ENCODE results near the gene WNT3.

The WNT3 gene

DNA sequence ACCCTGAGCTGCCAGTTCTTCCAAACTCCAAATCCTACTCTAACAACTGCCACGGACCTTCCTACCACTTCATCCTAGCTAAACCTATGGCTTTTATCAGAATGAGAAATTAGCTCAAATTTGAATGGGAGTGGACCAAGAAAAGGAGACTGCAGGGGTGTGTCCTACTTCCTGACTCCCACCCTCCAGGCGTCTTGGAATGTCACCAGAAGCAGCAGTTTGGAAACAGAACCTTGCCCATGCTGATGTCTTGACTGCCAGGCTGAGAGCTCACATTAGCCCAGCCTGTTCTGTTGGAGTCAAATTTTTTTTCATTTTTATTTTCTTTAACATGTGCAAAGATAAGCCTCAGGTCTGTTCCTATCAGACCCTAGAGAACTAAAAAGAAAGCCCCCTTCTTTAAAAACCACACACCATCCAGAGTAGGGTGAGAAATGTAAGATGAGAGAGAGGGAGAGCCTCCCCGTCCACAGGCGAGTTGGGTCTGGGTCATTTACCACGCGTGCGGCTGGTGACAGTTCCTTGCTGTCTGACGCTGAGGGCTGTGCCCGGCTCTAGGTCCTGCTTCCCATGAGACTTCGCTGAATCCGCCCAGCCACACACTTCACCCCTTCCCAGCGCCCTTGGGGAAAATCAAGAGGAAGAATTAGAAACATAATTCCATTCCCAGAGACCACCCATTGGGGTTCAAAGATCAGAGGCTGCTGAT lies 54.3 kb downstream of the WNT3 start:
- H3K4ac ChIP-seq (ENCODE audit: low read depth in 1 of 2, low read length in 2 of 2) = no peak overlapping the region
- H4K91ac ChIP-seq (ENCODE audit: low read length) = no peak overlapping the region
- no peak overlapping the region for H2AK5ac ChIP-seq (ENCODE audit: low read length, severe bottlenecking)

DNA sequence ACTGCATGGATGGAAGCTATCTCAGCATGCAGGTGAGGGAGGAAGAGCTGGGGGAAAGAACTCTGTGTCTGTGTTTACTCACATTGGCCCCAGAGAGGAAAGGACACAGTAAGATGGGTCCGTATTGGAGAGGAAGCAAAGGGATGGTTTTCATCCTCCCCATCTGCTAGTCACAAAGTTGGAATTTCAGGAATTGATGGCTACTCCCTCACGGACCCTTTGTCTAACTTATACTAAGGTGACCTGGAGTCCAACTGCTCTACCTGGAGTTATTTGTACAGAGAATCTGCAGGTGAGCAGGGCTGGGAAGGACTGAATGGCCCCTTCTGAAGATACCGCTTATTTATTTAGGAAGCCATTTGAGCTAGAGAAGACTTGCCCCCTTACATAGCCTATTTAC lies 55.1 kb downstream of the WNT3 start:
- H2BK120ac ChIP-seq (ENCODE audit: low read depth, low read length) = no peak overlapping the region
- H2AK5ac ChIP-seq (ENCODE audit: low read length, severe bottlenecking) = no peak overlapping the region
- H3K27me3 ChIP-seq (ENCODE audit: control insufficient read depth in 1 of 2, insufficient read depth in 1 of 2, low read length in 2 of 2) = no peaks in the 10 kb centered on the region
- H3K79me1 ChIP-seq (replicated peaks; ENCODE audit: low read length, poor library complexity, severe bottlenecking) = peaks cover 3% of the 10 kb centered on the region
- H3K14ac ChIP-seq (ENCODE audit: low read length in 2 of 2) = no peak overlapping the region
- H2BK5ac ChIP-seq (ENCODE audit: low read depth, low read length, poor library complexity, severe bottlenecking) = no peak overlapping the region
- no peak overlapping the region for H4K8ac ChIP-seq (ENCODE audit: low read length)
- no peak overlapping the region for H3K23ac ChIP-seq (ENCODE audit: low read length in 2 of 2)
- H2BK15ac ChIP-seq (ENCODE audit: low read depth, poor library complexity, severe bottlenecking) = no peak overlapping the region
- H3K4me3 ChIP-seq (ENCODE audit: insufficient read depth in 1 of 2, low read depth in 1 of 2, low read length in 2 of 2) = no peak overlapping the region
- no peak for DNase-seq
- H3K4me2 ChIP-seq (ENCODE audit: low read length, poor library complexity, severe bottlenecking) = no peak overlapping the region
- no peaks in the 10 kb centered on the region for H3K9me3 ChIP-seq (ENCODE audit: control insufficient read depth, low read length)
- no peak overlapping the region for H2AFZ ChIP-seq (ENCODE audit: low read depth, low read length)
- no peak overlapping the region for H2BK12ac ChIP-seq (ENCODE audit: low read length in 2 of 2)
- no peak overlapping the region for H4K91ac ChIP-seq (ENCODE audit: low read length)
- no peak overlapping the region for H3K27ac ChIP-seq (ENCODE audit: low read length, poor library complexity, severe bottlenecking)
- no peak overlapping the region for H3K9ac ChIP-seq (ENCODE audit: low read length)
- H3K36me3 ChIP-seq (ENCODE audit: control insufficient read depth in 1 of 2, insufficient read depth in 2 of 2, low read depth in 1 of 2, low read length in 2 of 2) = peaks cover 12 to 14% of the 10 kb centered on the region in 2 experiments
- H3K4ac ChIP-seq (ENCODE audit: low read depth in 1 of 2, low read length in 2 of 2) = no peak overlapping the region
- H3K18ac ChIP-seq (ENCODE audit: low read depth in 1 of 2, low read length in 2 of 2) = no peak overlapping the region
- WGBS = 90% methylated on average over 2 of the region's 3 CpGs
- peaks cover 9% of the 10 kb centered on the region for H3K4me1 ChIP-seq (ENCODE audit: control insufficient read depth, insufficient read depth, low read depth, low read length)

More for the DNA sequence above, 54.3 kb downstream of the WNT3 start:
- no peak overlapping the region for H3K14ac ChIP-seq (ENCODE audit: low read length in 2 of 2)
- no peak overlapping the region for H3K18ac ChIP-seq (ENCODE audit: low read depth in 1 of 2, low read length in 2 of 2)
- H3K4me1 ChIP-seq (ENCODE audit: control insufficient read depth, insufficient read depth, low read depth, low read length) = peaks cover 9% of the 10 kb centered on the region
- no peak overlapping the region for H3K4me2 ChIP-seq (ENCODE audit: low read length, poor library complexity, severe bottlenecking)
- H2BK120ac ChIP-seq (ENCODE audit: low read depth, low read length) = no peak overlapping the region
- DNase-seq = no peak
- H2AFZ ChIP-seq (ENCODE audit: low read depth, low read length) = no peak overlapping the region
- no peak overlapping the region for H2BK12ac ChIP-seq (ENCODE audit: low read length in 2 of 2)
- H3K79me1 ChIP-seq (replicated peaks; ENCODE audit: low read length, poor library complexity, severe bottlenecking) = peaks cover 5% of the 10 kb centered on the region
- no peak overlapping the region for H2BK15ac ChIP-seq (ENCODE audit: low read depth, poor library complexity, severe bottlenecking)
- H3K36me3 ChIP-seq (ENCODE audit: control insufficient read depth in 1 of 2, insufficient read depth in 2 of 2, low read depth in 1 of 2, low read length in 2 of 2) = peaks cover 9 to 13% of the 10 kb centered on the region in 2 experiments
- no peaks in the 10 kb centered on the region for H3K9me3 ChIP-seq (ENCODE audit: control insufficient read depth, low read length)
- H4K8ac ChIP-seq (ENCODE audit: low read length) = no peak overlapping the region
- no peak overlapping the region for H2BK5ac ChIP-seq (ENCODE audit: low read depth, low read length, poor library complexity, severe bottlenecking)
- no peak overlapping the region for H3K27ac ChIP-seq (ENCODE audit: low read length, poor library complexity, severe bottlenecking)
- WGBS = 91% methylated on average over 10 of the region's 12 CpGs
- no peaks in the 10 kb centered on the region for H3K27me3 ChIP-seq (ENCODE audit: control insufficient read depth in 1 of 2, insufficient read depth in 1 of 2, low read length in 2 of 2)
- H3K4me3 ChIP-seq (ENCODE audit: insufficient read depth in 1 of 2, low read depth in 1 of 2, low read length in 2 of 2) = no peak overlapping the region
- no peak overlapping the region for H3K9ac ChIP-seq (ENCODE audit: low read length)
- no peak overlapping the region for H3K23ac ChIP-seq (ENCODE audit: low read length in 2 of 2)

GRCh38 chr17:46759141-46759540 lies 59.4 kb downstream of the WNT3 start:
- H4K8ac ChIP-seq (ENCODE audit: low read length) = no peak overlapping the region
- H3K4me2 ChIP-seq (ENCODE audit: low read length, poor library complexity, severe bottlenecking) = no peak overlapping the region
- H3K27ac ChIP-seq (ENCODE audit: low read length, poor library complexity, severe bottlenecking) = no peak overlapping the region
- H2BK5ac ChIP-seq (ENCODE audit: low read depth, low read length, poor library complexity, severe bottlenecking) = no peak overlapping the region
- H2AK5ac ChIP-seq (ENCODE audit: low read length, severe bottlenecking) = no peak overlapping the region
- H4K91ac ChIP-seq (ENCODE audit: low read length) = no peak overlapping the region
- H3K36me3 ChIP-seq (ENCODE audit: control insufficient read depth in 1 of 2, insufficient read depth in 2 of 2, low read depth in 1 of 2, low read length in 2 of 2) = peaks cover 10 to 47% of the 10 kb centered on the region in 2 experiments
- no peak overlapping the region for H3K4ac ChIP-seq (ENCODE audit: low read depth in 1 of 2, low read length in 2 of 2)
- WGBS = 99% methylated on average over 9 of the region's 9 CpGs
- DNase-seq = no peak
- H2BK12ac ChIP-seq (ENCODE audit: low read length in 2 of 2) = no peak overlapping the region
- no peak overlapping the region for H3K9ac ChIP-seq (ENCODE audit: low read length)
- no peaks in the 10 kb centered on the region for H3K79me1 ChIP-seq (replicated peaks; ENCODE audit: low read length, poor library complexity, severe bottlenecking)
- H2AFZ ChIP-seq (ENCODE audit: low read depth, low read length) = no peak overlapping the region
- no peaks in the 10 kb centered on the region for H3K27me3 ChIP-seq (ENCODE audit: control insufficient read depth in 1 of 2, insufficient read depth in 1 of 2, low read length in 2 of 2)
- no peak overlapping the region for H2BK15ac ChIP-seq (ENCODE audit: low read depth, poor library complexity, severe bottlenecking)
- H3K4me1 ChIP-seq (ENCODE audit: control insufficient read depth, insufficient read depth, low read depth, low read length) = no peaks in the 10 kb centered on the region
- no peak overlapping the region for H2BK120ac ChIP-seq (ENCODE audit: low read depth, low read length)
- no peak overlapping the region for H3K23ac ChIP-seq (ENCODE audit: low read length in 2 of 2)
- no peaks in the 10 kb centered on the region for H3K9me3 ChIP-seq (ENCODE audit: control insufficient read depth, low read length)
- H3K14ac ChIP-seq (ENCODE audit: low read length in 2 of 2) = no peak overlapping the region
- no peak overlapping the region for H3K4me3 ChIP-seq (ENCODE audit: insufficient read depth in 1 of 2, low read depth in 1 of 2, low read length in 2 of 2)
- no peak overlapping the region for H3K18ac ChIP-seq (ENCODE audit: low read depth in 1 of 2, low read length in 2 of 2)

- Histone ChIP-seq H2BK5ac (ENCODE audit: low read depth, low read length, poor library complexity, severe bottlenecking) (no peak overlapping the region), H2AK5ac (ENCODE audit: low read length, severe bottlenecking) (no peak overlapping the region), H3K9ac (ENCODE audit: low read length) (no peak overlapping the region), H3K23ac (ENCODE audit: low read length in 2 of 2) (no peak overlapping the region), H3K4ac (ENCODE audit: low read depth in 1 of 2, low read length in 2 of 2) (no peak overlapping the region), H3K14ac (ENCODE audit: low read length in 2 of 2) (no peak overlapping the region), H3K27me3 (ENCODE audit: control insufficient read depth in 1 of 2, insufficient read depth in 1 of 2, low read length in 2 of 2) (no peaks in the 10 kb centered on the region), H3K27ac (ENCODE audit: low read length, poor library complexity, severe bottlenecking) (no peak overlapping the region), H3K4me3 (ENCODE audit: insufficient read depth in 1 of 2, low read depth in 1 of 2, low read length in 2 of 2) (no peak overlapping the region), H2BK12ac (ENCODE audit: low read length in 2 of 2) (no peak overlapping the region), H3K9me3 (ENCODE audit: control insufficient read depth, low read length) (no peaks in the 10 kb centered on the region), H4K91ac (ENCODE audit: low read length) (no peak overlapping the region), H2BK120ac (ENCODE audit: low read depth, low read length) (no peak overlapping the region), H3K4me1 (ENCODE audit: control insufficient read depth, insufficient read depth, low read depth, low read length) (no peaks in the 10 kb centered on the region), H3K4me2 (ENCODE audit: low read length, poor library complexity, severe bottlenecking) (no peak overlapping the region), H3K36me3 (ENCODE audit: control insufficient read depth in 1 of 2, insufficient read depth in 2 of 2, low read depth in 1 of 2, low read length in 2 of 2) (peaks cover 10 to 53% of the 10 kb centered on the region in 2 experiments), H3K79me1 (replicated peaks; ENCODE audit: low read length, poor library complexity, severe bottlenecking) (no peaks in the 10 kb centered on the region), H2BK15ac (ENCODE audit: low read depth, poor library complexity, severe bottlenecking) (no peak overlapping the region), H3K18ac (ENCODE audit: low read depth in 1 of 2, low read length in 2 of 2) (no peak overlapping the region), H2AFZ (ENCODE audit: low read depth, low read length) (no peak overlapping the region), H4K8ac (ENCODE audit: low read length) (no peak overlapping the region)
- no peak for DNase-seq
- 97% methylated on average over 5 of the region's 5 CpGs for WGBS
Observed at GRCh38 chr17:46758614-46759013, 59.9 kb downstream of the WNT3 start.
